Hematopoietic multipotent progenitor cell treated with erythropoietin and hydrocortisone succinate and interleukin-3 and kit ligand, for 4 days (in vitro differentiated cells): Measurements from ENCODE around the gene NGLY1.

Experiments
- DNase-seq: peaks from one replicate; pipeline ENCODE4 v3.0.0-alpha.2; 2015

The NGLY1 gene

DNA sequence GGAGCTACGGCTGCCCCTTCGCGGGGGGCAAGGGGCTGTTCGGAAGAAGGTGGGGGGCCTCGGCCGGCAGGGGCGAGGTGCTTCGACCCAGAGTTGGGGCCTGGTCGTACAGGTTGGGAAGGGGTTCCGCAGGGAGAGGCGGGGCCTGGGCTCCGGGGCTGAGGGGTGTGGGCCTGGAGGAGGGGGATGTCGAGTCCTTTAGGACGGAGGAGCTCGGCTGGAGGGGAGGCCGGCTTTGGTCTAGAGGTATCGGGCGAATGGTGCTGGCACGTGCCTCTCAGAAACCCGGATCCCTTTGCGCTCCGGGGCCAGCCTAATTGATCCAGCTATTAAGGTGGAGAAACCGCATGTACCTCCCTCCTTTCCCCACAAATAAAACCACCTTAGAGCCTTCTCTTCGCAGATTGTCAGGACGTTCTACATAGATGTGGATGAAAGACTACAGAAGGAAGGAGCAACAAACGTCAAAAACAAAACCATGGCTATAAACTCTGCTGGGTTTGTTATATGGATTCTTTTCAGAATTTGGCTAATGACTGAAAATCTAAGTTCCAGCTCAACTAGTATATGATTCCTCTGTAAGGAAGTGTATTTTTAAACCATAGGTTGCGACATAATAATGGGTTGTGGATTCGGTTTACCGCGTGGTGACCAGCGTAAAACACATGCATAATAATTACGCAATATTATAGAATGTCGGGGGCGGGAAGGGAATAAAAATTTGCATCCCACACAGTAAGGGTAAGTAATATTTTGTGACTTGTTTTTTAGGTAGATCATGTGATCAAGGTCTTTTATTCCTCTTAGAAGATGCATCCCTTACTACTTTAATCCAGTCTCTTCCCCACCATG is 644 bp upstream of the NGLY1 start:
- DNase-seq: peak; percentile 71

DNA sequence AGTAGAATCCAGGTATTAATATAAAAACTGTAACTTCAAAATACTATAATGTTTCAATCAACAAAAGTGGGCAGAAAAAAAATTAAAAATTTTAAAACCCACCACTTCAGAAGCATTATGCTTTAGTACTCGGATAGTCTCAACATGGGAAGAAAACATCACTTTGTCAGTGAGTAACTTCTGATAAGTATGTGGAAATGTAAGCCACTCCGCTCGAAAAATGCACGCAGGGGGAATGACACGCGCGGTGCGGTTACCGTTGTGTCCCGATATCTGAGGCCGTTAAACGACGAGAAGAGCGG is 656 bp downstream of the NGLY1 start:
- DNase-seq: no peak

DNA sequence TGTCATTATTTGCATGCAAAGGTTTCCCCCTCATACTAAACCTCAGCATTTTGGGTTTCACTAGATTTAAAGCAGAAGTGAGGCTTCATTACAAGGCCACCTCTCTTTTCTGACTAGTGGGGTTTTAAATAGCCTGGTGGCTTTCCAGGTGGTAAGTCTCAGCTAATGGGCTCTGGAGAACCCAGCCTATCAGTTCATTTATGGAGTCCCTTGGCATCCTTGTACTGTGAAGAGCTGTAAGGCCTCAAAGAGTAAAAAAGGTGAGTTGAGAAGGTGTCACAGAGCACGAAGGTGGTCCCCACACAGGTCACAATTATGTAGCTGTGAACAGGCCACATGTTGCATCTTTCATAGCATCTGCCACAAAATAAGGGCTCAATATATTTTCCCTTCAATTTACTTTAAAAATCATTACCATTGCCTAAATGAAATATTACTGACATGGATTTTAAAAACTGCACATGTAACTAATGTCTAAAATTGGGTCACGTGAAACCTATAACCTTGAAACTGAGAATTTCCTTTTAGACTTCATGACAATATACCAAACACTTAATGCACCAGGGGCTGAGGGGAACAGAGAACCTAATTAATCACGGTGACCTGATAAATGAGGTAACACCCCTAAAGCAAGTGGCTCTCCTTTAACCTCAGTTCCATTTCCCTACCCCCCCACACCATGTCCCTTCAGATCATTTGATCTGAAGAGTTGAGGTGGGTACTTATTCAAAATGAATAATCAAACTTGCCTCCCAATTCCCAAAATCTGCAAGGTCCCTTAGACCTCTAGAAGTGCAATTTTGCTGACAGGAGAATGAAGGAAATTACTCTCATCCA is 1.3 kb downstream of the NGLY1 start:
- DNase-seq: peak; percentile 41

DNA sequence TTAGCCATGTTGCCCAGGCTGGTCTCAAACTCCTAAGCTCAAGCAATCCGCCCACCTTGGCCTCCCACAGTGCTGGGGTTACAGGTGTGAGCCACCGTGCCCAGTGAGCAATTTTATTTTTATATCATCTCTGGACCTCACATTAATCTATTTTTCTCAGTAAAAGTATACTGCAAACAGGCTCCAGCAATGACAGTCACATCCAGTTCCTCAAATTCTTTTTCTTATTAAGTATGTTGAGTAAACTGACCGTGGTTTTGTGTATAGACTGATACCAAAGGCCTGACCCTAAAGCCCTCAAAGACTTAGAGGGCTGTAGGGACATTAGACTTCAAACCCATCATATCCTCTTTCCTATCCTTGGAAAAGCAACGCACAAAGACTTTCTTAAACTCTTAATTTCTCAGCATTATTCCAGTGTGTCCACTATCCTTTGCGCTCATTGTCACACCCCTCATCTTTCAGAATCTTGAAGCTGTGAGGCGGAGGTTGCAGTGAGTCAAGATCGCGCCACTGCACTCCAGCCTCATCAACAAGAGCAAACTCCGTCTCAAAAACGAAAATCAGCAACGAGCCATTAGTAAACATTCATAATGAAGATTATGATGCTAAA is 2.0 kb downstream of the NGLY1 start:
- peak; percentile 44 for DNase-seq

DNA sequence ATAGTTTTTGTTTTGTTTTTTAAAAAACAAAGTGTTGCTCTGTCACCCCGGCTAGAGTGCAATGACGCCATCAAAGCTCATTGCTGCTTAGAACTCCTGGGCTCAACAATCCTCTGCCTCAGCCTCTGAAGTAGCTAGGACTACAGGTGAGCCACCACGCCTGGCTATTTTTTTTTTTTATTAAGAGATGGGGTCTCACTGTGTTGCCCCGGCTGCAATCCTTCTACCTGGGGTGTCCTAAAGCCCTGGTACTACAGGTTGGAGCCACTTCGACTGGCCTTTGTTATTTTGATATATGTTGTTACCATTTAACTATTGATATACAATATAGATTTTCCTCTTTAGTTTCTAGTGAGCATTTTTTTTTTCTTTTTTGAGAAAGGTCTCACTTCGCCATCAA is 2.6 kb downstream of the NGLY1 start:
- DNase-seq: no peak

DNA sequence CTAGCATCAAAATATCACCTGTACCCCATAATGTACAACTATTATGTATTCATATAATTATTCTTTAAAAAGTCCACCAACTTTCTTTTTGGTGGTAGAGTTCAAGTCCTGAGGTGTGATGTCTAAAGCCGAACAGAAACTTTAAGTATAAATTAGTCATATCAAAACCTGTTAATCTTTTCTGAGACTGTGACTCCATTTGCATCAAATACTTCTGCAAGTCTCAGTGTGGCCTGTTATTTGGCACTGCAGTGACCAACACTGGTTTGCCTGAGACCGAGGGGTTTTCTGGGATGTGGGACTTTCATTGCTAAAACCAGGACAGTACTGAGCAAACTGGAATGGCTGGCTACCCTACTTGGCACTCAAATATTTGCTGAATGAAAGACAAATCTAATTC is 7.3 kb downstream of the NGLY1 start:
- DNase-seq: no peak

DNA sequence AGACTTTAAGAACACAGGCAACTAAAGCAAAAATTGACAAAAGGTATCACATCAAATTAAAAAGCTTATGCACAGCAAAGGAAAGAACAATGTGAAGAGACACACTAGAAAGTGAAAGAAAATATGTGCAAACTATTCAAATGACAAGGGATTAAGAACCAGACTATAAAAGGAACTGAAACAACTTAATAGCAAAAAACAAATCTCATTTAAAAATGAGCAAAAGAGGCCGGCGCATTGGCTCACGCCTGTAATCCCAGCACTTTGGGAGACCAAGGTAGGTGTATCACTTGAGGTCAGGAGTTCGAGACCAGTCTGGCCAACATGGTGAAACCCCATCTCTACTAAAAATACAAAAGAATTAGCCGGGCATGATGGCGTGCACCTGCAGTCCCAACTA is 14.4 kb downstream of the NGLY1 start:
- no peak for DNase-seq

DNA sequence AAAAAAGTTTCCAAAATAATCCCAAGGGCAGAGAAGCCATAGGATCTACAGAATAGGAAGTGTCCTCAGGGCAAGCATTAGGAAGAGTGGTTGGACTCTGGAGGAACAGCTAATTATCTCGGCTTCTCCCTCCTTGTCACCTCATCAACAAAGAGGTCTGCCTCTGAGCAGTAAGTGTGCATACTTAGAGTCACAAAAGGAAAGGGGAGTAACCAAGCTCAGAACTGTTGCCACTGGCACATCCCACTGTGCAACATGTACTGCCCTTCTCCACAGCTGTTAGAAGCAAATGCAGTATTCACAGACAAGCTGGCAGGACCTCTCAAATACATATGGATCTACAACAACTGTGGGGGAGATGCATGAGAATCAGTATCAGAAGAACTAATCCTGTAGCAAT is 31.5 kb downstream of the NGLY1 start:
- DNase-seq: no peak

DNA sequence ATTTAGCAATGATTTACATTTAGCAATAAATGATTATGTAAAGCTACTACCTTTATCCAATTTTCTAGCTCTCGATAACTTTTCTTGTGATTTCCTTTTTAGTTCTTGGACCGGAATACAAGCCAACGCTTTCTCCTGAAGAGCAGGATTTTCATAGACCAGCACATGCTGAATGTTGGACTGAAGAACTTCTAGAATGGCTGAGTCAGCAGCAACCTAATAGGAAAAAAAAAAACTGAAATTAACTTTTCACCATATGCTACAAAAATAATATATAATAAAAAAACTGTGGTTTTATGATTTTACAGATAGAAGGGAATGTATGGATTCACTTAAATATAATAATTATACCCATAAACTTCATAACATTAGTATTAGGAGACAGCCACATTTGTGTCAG is 32.2 kb downstream of the NGLY1 start:
- DNase-seq: no peak

DNA sequence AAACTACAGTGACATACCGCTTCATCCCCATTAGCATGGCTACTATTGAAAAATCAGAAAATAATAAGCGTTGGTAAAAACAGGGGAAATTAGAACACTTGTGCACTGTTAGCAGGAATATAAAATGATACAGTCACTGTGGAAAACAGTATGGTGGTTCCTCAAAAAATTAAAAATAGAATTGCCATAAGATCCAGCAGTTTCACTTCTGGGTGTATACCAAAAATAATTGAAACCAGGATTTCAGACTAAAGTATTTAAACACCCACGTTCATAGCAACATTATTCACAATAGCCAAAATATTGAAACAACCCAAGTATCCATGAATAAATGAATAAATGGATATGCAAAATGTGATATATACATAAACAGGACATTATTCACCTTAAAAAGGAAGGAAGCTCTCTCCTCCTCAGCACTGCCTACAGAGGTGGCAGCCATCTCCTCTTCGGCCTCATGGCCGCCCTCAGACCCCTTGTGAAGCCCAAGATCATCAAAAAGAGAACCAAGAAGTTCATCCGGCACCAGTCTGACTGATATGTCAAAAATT is 34.1 kb downstream of the NGLY1 start:
- DNase-seq: no peak

DNA sequence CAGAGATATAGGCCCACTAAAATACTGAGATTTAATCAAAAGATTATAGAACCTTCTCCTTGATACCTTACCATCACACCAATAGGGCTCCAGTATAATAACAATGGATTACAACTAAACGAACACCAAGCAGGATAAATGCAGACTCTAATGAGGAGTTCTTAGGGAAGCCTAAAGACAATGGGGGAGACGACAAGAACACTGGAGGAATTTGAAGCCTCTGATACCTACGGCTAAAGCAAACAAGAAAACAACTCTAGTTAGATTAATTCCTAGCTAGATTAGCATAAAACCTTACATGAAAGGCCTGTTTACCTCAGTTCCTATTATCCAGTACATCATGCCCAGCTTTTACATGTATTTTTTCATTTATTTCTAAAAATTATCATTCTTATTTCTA is 35.1 kb downstream of the NGLY1 start:
- DNase-seq: no peak

DNA sequence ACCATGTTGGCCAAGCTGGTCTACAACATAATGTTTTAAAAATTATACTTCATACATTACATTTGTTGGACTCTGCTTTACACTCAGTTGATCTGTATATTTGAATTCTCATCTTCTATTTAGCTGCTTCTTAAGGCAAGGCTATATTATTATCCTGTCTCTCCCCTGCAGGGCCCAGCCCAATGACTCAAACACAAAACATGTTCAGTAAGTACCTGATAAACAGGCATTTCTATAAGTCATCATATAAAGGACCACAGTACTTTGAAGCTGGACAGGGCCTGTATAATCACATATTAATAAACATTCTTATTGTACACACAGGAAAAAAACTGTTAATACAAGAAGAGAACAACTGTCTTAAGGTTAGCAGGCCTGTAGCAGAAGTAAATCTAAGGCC is 36.2 kb downstream of the NGLY1 start:
- no peak for DNase-seq

DNA sequence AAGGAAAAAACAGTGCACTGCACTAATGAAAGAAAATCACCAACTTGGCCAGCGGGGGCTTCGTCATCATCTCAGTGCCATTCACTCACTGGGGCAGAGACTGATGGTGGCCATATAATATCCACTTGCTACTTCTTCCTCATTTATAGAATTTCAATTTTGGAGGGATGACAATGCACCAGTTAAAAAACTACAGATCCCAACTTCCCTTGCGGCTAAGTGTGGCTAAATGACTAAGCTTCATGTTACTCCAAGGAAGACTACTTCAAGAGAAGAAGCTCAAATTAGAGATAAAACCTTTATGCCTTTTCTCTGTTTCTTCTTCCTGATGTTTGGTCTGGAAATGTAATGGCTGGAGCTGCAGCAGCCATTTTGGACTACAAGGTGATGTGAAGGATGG is 38.8 kb downstream of the NGLY1 start:
- DNase-seq: peak; percentile 24

DNA sequence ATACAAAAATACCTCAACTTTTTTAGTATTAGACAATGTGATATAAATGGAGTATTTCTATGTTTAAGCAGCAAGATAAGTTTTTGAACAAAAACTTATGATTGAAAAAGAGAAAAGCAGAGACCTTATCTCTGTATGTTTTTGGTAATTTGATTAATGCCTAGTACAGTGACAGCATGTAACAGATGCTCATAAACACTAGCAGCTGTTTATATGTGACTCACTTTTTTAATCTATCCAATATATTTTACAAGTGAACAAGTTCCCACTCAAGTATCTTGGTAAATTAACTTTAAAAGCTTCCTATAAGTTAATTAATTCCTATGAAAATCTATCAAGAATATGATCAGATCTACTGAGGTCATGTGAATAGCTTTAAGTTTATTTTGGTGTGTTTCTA is 55.1 kb downstream of the NGLY1 start:
- no peak for DNase-seq

DNA sequence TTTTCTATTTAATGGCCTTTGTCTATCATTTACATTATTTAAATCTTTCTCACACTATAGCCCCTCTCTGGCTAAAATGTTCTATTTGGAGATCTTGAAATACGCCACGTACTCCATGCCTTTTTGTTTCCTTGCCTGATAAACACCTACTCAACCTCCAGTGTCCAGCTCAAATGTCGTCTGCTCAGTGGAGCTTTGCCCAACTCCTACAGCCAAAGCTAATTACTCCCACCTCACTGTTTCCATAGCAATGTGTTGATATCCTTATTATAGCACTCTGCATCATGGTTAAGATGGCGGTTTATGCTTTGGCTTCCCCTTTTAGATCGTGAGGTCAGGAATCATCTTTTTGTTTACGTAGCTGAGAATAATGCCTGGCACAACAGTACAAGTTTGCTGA is 55.9 kb downstream of the NGLY1 start:
- no peak for DNase-seq

DNA sequence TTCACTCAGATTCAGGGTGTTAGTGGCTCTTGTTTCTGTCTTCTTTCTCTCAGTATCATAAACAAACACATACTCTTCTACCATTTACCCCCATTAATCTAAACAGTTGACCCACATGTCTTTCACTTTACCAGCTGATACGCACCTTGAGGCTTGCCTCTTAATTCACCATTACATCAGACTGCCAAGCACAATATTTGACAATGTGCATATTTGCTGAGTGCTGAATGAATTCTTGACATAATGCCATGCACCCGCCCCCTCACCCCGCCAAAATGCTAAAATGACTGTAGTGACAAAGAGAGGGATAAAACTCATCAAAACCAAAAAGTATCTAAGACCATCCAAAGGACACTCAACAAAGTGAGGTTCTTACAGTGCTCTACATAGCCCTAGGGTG is 57.4 kb downstream of the NGLY1 start:
- DNase-seq: no peak

DNA sequence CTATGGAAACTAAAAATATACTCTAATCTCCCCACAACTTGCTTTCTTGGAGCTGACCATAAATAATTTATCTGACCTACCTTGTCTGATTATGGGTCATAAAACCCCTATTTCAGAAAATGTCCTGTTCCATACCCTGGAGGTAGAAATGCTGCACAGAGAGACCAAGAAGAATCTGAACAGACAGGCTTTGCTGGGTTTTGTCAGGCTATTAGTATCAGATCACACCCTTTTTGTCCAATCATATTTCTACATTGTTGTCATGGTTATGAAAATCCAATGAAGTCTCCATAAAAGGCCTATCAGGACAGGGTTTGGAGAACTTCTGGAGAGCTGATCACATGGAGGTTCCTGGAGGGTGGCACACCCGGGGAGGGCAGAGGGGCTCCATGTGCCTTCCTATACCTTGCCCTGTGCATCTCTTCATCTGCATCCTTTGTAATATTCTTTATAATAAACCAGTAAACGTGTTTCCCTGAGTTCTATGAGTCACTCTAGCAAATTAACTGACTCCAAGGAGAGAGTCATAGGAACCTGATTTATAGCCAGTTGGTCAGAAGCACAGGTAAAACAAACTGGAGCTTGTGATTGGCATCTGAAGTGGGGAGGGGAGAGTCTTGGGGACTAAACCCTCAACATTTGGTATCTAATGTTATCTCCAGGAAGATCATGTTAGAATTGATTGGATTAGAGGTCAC is 58.1 kb downstream of the NGLY1 start:
- DNase-seq: no peak

DNA sequence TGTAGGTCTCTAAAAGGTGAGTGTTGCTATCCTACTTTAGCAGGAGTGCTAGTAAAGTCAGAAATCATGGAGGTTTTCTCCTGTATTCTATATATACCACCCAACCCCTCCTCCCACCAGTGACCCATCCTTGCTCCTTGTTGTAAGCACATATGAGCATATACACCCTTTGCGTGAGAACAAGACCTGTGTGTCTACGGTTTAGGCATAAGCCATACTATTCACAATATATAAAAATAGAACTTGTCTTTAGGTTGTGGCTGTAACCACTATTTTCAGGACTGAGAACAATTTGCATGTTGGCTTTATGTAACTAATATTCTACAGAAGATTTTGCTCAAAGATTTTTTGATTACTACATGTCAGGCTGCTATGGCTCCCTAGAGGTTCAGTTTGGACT is 59.4 kb downstream of the NGLY1 start:
- DNase-seq: no peak

DNA sequence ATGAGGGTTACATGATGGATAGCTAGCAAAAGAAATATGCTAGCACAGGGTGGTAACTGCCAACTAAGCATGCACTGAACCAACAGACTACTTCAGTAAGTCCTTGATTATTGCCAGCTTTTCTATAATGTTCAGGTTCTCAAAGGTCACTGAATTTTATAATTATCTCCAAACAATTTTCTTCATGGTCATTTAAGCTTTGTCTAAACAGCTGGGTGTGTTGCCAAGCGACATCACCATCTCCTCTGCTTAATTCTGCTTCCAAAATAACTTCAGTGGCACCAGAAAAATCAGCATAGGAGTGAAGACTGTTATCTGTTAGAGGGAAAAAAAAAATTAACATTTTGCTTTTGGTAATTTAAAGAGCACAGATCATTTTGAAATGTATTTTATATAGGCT is 63.9 kb downstream of the NGLY1 start:
- DNase-seq: no peak

DNA sequence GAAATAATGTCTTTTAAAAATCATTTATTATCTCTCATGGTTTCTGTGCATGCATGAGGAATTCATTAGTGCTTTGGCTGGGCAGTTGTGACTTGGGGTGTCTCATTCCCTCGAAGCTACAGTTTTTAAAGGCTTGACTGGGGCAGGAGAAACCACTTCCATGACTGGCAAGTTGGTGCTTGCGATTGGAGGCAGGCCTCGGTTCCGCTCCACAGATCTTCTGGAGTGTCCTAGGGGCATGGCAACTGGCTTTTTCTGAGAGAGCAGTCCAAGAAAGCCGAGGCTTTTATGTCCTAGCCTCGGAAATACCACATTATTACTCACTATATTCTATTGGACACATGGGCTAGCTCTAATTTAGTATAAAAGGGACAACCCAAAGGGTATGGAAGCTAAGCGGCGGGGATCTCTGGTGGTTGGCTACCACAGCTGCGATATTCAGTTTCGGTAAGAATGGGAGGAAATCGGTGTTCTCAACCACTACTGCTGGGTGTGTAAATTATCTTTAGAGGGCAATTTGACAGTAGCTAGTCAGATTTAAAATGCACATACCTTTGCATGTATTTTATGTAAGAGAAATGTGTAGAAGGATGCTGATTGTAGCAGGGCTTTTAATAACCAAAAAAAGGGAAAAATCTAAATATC is 69.8 kb downstream of the NGLY1 start:
- no peak for DNase-seq

DNA sequence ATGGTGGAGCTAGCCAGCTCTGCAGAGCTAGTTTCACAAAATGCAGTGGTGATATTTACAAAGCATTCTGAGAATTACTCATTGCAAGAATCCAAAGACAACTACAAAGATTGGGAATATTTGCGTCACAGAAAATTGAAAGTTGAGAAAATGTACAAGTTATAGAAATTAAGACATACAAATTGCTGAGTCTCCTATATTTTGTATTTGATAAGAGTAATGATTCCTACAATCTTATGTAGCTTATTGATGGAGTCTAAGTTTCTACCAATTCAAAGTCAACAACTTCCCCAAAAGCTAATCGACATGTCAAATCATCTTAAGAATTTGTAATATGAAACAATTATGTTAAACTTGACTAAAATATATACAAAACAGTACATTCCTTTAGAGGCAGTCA is 72.2 kb downstream of the NGLY1 start:
- DNase-seq: no peak

DNA sequence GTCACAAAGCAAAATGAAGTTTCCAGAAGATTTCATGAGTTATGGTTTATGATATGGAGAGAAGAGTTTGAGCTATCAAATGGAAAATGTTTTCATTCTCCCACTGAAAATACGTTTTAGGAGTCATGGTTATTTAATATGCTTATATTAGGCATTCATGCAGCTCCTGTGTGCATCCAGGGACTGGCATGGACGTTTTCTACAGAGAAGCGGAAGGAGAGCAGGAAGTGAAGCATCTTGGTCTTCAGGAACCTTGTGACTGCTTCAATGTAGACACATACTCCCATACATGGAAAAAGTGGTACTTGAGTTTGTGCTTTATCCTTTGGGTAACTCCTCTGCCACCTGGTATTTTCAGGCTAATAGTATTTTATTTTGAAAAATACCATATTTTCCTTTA is 75.2 kb downstream of the NGLY1 start:
- DNase-seq: no peak
